HG03378 (cell line): ENCODE data around the gene PSMD12.
"Not testable (repeated sequence)": the region's sequence is repeated elsewhere in the genome, so short reads cannot be mapped to it uniquely, and the experiment has no call there.

Source experiments
- ATAC-seq: cut with Tn5 transposase; IDR thresholded peaks from one replicate; pipeline ENCODE4 v1.9.1; 2021; ENCODE audit warnings: mild to moderate bottlenecking, moderate library complexity; ENCODE audit not compliant: unreplicated experiment

The PSMD12 gene

DNA sequence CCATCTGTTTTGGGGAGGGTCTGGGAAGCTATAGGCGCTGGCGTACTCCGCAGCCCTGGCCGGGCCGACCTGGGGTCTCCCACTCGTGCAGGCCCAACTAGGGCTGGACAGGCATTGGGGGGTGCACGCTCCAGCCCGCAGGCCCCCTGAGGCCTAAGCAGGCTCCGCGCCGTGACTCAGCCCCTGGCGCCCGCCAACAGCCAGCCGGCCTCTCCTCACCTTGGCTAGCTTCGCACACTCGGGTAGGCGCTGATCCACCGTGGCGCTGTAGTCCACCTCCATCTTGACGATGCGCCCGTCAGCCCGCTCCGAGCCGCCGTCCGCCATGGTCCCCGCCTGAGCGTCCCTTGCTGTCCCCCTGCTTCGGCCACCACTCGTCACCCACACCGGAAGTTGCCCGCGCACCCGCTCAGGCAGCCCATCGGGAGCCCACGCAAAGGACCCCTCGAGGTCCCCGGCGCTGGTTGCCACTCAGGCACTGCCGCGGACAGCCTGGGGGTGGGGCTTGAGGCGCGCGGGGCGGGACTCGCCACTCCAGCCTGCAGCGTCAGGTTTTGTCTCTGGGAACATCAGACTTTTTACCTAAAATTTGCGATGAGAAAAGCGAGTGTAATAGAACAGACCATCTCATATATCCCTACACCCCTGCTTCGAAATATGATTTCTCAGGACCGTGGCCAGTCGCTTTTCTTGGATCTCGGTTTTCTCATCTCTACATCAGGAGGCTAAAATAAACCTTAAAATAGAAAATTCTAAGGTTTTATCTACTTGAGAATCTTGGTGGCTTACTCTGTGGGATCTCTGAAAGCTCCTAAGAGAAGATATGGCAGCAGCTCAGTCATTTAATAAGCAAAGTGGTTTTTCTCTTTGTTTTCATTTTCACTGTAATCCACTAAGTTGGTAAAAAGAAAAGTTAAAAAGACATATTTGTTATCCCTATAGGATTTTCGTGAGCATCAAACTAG, at the start of gene PSMD12:
PSMD12 (minus strand) TSS at position 385 of the 965 bp plus-strand sequence; CDS start at position 327, 58 bp downstream.
- peak; percentile 74 for ATAC-seq

GRCh38 chr17:67415291-67415690, 48.9 kb upstream of the PSMD12 start:
- ATAC-seq: no peak

DNA sequence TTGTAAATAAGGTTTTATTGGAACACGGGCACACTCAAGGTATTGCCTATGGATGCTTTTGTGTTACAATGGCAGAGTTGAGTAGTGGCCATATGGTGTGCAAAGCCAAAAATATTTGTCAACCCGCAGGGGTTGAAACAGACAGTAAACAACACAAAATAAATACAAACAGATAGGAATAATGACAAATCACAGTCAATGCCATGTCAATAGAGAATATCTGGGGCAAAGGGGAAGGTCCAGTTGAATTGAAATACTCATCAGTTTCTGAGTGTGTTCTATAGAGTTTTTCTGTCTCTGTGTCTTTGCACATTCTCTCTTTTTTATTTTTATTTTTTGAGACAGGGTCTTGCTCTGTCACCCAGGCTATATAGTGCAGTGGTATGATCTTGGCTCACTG, 48.2 kb upstream of the PSMD12 start:
- ATAC-seq: no peak

DNA sequence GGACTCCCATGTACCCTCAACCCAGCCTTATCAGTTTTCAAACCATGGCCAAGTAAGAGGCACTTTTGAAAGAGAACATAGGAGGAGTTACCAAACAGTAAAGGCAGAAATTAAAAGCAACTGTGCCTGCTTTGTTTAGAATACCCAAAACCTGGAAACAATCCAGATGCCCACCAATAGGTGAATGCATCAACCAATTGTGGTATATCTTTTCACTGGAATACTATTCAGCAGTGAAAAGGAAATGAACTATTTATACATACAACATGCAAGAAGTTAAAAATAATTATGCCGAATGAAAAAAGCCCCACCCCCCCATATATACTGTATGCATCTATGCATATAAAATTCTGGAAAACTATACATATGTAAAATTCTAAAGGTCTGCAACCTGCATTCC, 47.8 kb upstream of the PSMD12 start:
- no peak for ATAC-seq

- ATAC-seq: no peak
These were observed 47.0 kb upstream of the PSMD12 start for GRCh38 chr17:67413388-67413787.

GRCh38 chr17:67412941-67413340, 46.6 kb upstream of the PSMD12 start:
- ATAC-seq: no peak

DNA sequence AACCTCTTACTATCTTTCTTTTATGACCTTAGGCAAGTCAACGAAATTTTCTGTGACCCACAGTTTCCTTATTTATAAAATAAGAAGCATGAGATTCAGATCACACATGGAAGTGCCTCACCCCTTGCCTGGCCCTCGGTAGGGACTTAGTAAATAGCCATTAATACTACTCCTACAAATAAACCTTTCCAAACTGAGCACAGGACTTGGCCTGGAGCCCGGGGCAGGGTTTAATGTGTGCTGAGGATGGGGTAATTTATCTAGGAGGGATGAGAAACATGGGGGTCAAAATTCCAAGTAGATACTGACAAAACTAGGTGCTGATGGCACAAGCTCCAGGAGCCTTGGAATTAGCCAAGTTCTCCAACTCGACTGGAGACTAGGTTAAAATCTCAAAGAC, 45.7 kb upstream of the PSMD12 start:
- ATAC-seq: no peak

DNA sequence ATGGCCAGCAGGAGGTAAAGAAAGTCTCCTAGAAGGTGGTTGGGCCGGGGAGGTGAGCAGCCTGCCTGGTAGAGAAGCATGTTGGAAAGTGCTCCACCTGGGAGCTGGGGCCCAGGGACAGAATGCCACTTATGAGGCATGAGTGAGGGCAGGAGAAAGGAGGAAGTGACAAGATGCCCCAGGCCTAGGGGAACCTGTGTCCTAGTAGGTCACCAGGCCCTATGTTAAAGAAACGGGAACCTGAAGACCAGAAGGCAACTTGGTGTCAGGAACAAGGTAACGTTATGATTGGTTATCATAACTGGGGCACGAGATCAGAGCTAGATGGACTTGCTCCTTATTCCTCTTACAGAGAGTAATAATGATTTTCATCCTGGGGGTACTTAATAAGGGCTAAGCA, 45.0 kb upstream of the PSMD12 start:
- ATAC-seq: no peak

DNA sequence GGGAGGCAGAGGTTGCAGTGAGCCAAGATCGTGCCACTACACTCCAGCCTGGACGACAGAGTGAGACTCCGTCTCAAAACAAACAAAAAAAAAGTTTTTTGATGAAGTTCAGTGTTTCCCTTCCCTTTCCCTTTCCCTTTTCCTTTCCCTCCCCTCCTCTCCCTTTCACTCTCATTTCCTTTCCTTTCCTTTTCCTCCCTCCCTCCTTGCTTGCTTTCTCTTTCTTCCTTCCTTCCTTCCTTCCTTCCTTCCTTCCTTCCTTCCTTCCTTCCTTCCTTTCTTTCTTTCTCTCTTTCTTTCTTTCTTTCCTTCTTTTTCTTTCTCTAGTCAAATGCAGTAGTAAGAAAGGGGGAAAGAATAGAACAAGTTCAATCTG, 42.1 kb upstream of the PSMD12 start:
- not testable (repeated sequence) for ATAC-seq

GRCh38 chr17:67403483-67403882, 37.1 kb upstream of the PSMD12 start:
- no peak for ATAC-seq

GRCh38 chr17:67403065-67403464, 36.7 kb upstream of the PSMD12 start:
- ATAC-seq: no peak

DNA sequence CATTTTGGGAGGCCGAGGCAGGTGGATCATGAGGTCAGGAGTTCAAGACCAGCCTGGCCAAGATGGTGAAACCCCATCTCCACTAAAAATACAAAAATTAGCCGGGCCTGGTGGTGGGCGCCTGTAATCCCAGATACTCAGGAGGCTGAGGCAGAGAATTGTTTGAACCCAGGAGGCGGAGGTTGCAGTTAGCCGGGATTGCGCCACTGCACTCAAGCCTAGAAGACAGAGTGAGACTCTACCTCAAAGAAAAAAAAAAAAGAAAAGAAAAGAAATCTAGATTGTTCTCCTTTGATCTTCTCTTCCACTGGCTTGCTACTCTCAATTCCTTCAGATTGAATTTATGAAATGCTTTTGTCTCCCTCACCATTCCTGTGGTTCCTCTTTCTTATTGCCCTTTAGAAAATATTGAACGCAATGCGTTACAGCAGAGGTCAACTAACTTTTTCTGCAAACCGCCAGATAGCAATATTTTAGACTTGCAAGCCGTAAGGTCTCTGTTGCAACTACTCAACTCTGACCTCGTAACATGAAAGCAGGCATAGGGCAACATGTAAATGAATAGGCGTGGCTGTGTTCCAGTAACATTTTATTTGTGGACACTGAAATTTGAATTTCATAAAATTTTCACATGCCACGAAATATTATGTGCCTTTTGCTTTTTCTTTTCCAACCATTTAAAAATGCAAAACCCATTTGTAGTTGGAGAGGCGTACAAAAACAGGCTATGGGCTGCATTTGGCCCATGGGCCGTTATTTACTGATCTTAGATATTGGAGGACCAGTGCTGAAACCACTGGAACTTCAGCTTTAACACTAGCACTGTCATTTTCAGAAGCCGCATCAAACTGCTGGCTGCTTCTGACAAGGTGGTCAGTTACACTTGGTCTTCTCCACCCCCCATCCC, 35.5 kb upstream of the PSMD12 start:
- ATAC-seq: no peak

GRCh38 chr17:67401106-67401505, 34.7 kb upstream of the PSMD12 start:
- ATAC-seq: no peak

- no peak for ATAC-seq
These were observed 33.8 kb upstream of the PSMD12 start for GRCh38 chr17:67400193-67400592.

DNA sequence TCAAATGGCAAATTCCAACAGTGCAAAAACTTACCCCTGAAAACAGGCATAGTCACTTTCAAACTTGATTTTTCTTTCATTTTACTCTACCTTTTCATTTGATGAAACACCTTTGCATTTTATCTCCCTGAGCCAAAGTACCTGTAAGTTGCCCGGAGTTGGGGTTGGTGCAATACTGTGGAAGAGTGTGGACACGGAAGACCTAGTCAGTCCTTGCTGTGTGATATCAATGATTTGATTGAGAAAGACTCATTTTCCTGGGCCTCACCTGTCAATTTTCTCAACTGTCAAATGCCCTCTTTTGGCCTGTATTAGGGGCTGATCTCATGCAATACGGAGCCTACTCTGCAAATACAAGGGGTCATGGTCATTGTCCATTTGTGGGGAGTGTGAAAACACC, 33.3 kb upstream of the PSMD12 start:
- ATAC-seq: no peak

- no peak for ATAC-seq
These were observed 27.5 kb upstream of the PSMD12 start for GRCh38 chr17:67393809-67394397.

DNA sequence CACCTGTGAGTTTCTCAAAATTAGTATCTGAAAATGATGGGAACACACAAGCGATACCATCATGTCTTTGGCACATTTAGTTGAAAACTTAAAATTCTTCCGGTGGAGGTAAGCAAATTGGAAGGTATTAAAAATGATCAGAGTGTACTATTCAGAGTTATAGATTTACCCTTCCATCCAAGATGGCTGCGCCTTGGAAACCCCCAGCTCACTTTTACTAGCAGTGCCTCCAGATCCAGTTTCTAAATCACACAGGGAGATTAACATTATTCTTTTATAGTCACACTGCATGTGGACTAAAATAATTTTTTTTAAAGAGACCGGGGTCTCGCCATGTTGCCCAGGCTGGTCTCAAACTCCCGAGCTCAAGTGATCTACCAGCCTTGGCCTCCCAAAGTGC, 25.7 kb upstream of the PSMD12 start:
- no peak for ATAC-seq

DNA sequence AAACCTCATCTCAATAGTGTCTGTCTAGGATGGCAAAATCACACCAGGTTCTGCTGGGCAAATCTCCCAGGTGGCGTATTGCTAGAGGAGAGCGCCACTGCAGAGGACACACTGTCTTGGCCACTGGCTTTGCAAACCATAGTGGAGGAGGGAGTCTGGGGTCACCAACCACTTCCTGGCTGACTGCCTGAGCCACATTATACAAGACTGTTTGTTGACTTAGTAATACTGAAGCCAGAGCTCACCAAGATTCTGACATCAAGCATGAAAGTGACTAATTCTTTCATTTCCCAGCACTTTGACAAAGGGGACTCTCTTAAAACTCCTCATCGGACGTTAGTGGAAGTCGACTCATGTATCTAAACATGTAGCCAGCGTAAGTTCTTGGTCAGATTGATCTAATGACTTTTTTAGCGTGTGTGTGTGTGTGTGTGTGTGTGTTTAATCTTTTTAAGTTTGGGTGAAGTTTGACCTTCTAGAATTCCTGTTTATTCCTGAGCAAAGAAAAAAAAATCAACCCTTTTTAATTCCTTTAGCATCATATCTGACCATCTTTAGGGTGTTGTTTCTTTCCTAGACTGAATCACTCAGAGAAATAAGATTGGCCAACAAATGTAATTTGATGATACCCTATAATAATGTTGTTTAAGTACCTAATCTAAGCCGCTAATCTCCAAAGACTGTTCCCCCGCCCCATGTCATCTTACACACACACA, 24.4 kb upstream of the PSMD12 start:
- peak; percentile 91 for ATAC-seq

DNA sequence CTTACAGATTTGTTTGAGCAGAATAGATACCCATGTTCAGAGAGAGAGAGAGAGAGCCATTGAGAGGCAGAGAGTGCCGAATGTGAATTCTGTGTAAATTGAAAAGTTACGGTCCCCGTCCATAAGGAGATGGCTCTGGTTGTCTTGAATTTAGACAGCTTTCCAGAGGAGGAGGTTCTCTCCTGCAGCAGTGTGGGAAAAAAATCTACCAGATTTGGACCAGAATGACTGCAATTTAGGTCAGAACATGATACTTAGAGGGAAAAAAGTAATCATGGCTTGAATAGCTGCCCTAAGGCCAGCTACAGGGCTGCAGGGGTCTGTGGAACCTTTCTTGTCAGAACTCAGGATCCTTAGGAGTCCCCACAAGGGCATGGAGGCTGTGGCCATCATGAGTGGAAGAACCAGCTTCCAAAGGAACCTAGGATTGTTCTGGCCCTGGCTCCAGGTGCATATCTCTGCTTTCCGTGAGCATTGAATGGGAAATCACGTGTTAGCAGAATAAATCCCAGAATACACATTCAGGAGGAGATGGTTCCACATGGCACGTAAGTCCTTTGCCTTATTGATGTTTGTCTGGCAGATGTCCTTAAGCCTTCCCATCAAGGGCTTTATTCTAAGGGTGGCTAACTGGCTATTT, 23.7 kb upstream of the PSMD12 start:
- no peak for ATAC-seq

DNA sequence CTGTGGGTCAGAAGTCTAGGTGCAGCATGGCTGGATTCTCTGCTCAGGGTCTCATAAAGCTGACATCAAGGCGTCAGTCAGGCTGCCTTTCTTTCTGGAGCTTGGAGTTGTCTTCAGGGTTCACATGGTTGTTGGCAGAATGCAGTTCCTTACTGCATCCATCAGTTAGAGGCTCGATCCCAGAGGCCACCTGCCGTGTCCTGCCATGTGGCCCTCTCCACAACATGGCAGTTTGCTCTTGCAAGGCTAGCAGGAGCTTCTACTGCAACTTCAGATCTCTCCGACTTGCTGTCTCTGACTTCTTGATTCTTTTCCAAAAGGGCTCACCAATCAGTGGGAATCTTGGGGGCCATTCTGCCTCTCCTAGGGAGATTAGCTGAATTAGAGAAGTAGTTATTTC, 22.6 kb upstream of the PSMD12 start:
- ATAC-seq: no peak
